ENCODE results near the gene CD200R1. TPM values are rescaled to one million over a fixed set of nuclear protein-coding genes. Genes with fewer than 3 reads are reported as not detected.

Gene CD200R1
- total RNA-seq, 2 donors from 2014 or later: 2.6 to 3.2 TPM

GRCh38 chr3:113000691-113001090, 25.8 kb upstream of the CD200R1 start:
- Histone ChIP-seq H3K27ac (no peak overlapping the region), H3K27me3 (replicated peaks; ENCODE audit: insufficient read depth) (no peaks in the 10 kb centered on the region), H3K36me3 (peaks cover 29% of the 10 kb centered on the region), H3K9me3 (no peaks in the 10 kb centered on the region), H3K4me1 (ENCODE audit: control insufficient read depth in 1 of 2, low read depth in 2 of 2) (peaks cover 5 to 18% of the 10 kb centered on the region in 2 donors), H3K4me3 (no peak overlapping the region)
- no peak for DNase-seq (ENCODE audit: low spot score)
- TF ChIP-seq CTCF (IDR thresholded peaks at IDR 0.05): no peak
- ATAC-seq (ENCODE audit: insufficient number of reproducible peaks, low FRiP score, low read depth): no peak

- Histone ChIP-seq H3K4me1 (ENCODE audit: control insufficient read depth in 1 of 2, low read depth in 2 of 2) (peaks cover 18 to 33% of the 10 kb centered on the region in 2 donors), H3K36me3 (peaks cover 1% of the 10 kb centered on the region), H3K27ac (no peak overlapping the region), H3K4me3 (no peak overlapping the region), H3K27me3 (replicated peaks; ENCODE audit: insufficient read depth) (no peaks in the 10 kb centered on the region), H3K9me3 (no peaks in the 10 kb centered on the region)
- no peak for TF ChIP-seq CTCF (IDR thresholded peaks at IDR 0.05)
- DNase-seq (ENCODE audit: low spot score) (no peak), ATAC-seq (ENCODE audit: insufficient number of reproducible peaks, low FRiP score, low read depth) (no peak)
These were observed 20.9 kb upstream of the CD200R1 start for GRCh38 chr3:112995800-112996199.

- DNase-seq (ENCODE audit: low spot score): peak; percentile 67
- TF ChIP-seq CTCF (IDR thresholded peaks at IDR 0.05): no peak
These were observed 16.0 kb upstream of the CD200R1 start, which contains the start of gene GTPBP8 for GRCh38 chr3:112990672-112991602. Gene GTPBP8, plus strand, starts transcription at chr3:112990984. Its CDS starts 16 bp downstream, at chr3:112991000.

GRCh38 chr3:112987710-112988334, 12.9 kb upstream of the CD200R1 start:
- Histone ChIP-seq H3K4me1 (ENCODE audit: control insufficient read depth in 1 of 2, low read depth in 2 of 2) (peaks cover 12 to 14% of the 10 kb centered on the region in 2 donors), H3K27ac (no peak overlapping the region), H3K27me3 (replicated peaks; ENCODE audit: insufficient read depth) (no peaks in the 10 kb centered on the region), H3K9me3 (no peaks in the 10 kb centered on the region), H3K4me3 (no peak overlapping the region), H3K36me3 (no peaks in the 10 kb centered on the region)
- no peak for TF ChIP-seq CTCF (IDR thresholded peaks at IDR 0.05)
- ATAC-seq (ENCODE audit: insufficient number of reproducible peaks, low FRiP score, low read depth) (no peak), DNase-seq (ENCODE audit: low spot score) (no peak)

More at GRCh38 chr3:112990672-112991602, 16.0 kb upstream of the CD200R1 start, which contains the start of gene GTPBP8:
- Histone ChIP-seq H3K4me3 (peak within 1 kb of the TSS; percentile 99), H3K27me3 (replicated peaks; ENCODE audit: insufficient read depth) (no peaks in the 10 kb centered on the region), H3K9me3 (no peaks in the 10 kb centered on the region), H3K36me3 (no peaks in the 10 kb centered on the region), H3K4me1 (ENCODE audit: control insufficient read depth in 1 of 2, low read depth in 2 of 2) (peaks cover 14 to 15% of the 10 kb centered on the region in 2 donors), H3K27ac (peak within 1 kb of the TSS; percentile 85 to 98)
- ATAC-seq (ENCODE audit: insufficient number of reproducible peaks, low FRiP score, low read depth): peak; percentile 87

GRCh38 chr3:112984485-112984884, 9.6 kb upstream of the CD200R1 start:
- DNase-seq (ENCODE audit: low spot score): no peak
- Histone ChIP-seq H3K4me1 (ENCODE audit: control insufficient read depth in 1 of 2, low read depth in 2 of 2) (no peaks in the 10 kb centered on the region), H3K36me3 (no peaks in the 10 kb centered on the region), H3K27ac (no peak overlapping the region), H3K27me3 (replicated peaks; ENCODE audit: insufficient read depth) (no peaks in the 10 kb centered on the region), H3K4me3 (no peak overlapping the region), H3K9me3 (no peaks in the 10 kb centered on the region)
- ATAC-seq (ENCODE audit: insufficient number of reproducible peaks, low FRiP score, low read depth): no peak
- TF ChIP-seq CTCF (IDR thresholded peaks at IDR 0.05): no peak

All from thoracic aorta (tissue), 2 donors.